ENCODE data around the gene PER3.

DNA sequence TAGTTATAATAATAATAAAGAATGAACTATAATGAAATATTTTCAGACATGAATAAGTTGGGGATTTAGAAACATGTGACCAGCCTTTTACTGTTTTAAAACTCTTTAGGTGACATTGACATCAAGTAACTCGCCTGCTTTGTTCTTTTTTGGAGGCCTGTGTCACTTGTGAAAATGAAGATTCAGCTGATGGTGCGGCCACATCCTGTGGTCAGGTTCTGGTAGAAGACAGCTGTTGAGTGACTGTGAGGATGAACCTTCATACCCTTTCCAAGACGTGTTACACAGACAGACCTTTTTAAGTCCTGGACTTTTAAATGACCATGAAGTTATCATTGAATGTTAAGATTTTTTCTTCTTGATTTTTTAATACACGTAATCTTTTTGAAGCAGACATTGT, 58.4 kb downstream of the PER3 start:
- TF ChIP-seq ZNF317 (CRISPR knock-in tag; IDR thresholded peaks at IDR 0.05) (no peak), FOXP1 (IDR thresholded peaks at IDR 0.05) (no peak), FOXP1 (CRISPR knock-in tag; IDR thresholded peaks at IDR 0.05) (no peak), BCL6 (CRISPR knock-in tag; IDR thresholded peaks at IDR 0.05) (no peak), AKAP8 (CRISPR knock-in tag; IDR thresholded peaks at IDR 0.05) (no peak)
- TF ChIP-seq, protein P1, sequence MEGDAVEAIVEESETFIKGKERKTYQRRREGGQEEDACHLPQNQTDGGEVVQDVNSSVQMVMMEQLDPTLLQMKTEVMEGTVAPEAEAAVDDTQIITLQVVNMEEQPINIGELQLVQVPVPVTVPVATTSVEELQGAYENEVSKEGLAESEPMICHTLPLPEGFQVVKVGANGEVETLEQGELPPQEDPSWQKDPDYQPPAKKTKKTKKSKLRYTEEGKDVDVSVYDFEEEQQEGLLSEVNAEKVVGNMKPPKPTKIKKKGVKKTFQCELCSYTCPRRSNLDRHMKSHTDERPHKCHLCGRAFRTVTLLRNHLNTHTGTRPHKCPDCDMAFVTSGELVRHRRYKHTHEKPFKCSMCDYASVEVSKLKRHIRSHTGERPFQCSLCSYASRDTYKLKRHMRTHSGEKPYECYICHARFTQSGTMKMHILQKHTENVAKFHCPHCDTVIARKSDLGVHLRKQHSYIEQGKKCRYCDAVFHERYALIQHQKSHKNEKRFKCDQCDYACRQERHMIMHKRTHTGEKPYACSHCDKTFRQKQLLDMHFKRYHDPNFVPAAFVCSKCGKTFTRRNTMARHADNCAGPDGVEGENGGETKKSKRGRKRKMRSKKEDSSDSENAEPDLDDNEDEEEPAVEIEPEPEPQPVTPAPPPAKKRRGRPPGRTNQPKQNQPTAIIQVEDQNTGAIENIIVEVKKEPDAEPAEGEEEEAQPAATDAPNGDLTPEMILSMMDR (CRISPR knock-in tag; IDR thresholded peaks at IDR 0.05): no peak
- TF ChIP-seq, protein P2, sequence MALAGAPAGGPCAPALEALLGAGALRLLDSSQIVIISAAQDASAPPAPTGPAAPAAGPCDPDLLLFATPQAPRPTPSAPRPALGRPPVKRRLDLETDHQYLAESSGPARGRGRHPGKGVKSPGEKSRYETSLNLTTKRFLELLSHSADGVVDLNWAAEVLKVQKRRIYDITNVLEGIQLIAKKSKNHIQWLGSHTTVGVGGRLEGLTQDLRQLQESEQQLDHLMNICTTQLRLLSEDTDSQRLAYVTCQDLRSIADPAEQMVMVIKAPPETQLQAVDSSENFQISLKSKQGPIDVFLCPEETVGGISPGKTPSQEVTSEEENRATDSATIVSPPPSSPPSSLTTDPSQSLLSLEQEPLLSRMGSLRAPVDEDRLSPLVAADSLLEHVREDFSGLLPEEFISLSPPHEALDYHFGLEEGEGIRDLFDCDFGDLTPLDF (CRISPR knock-in tag; IDR thresholded peaks at IDR 0.05): no peak
